PC-9 (cell line): ENCODE measurements around the gene ENPP6. TPM values are rescaled to one million over a fixed set of nuclear protein-coding genes. Genes with fewer than 3 reads are reported as not detected.

Experiments used
- BruUV-seq: library from RNA; stranded (reverse); fragments of 400-500 nt; replicated peaks from 2 replicates; lab custom pipeline; 2021; lab: Mats Ljungman, UMichigan
- CTCF ChIA-PET: fragments of 300-600 bp; sonication (Branson Sonifier 250); formaldehyde crosslinking; loops from one replicate; lab custom pipeline; 2022; ENCODE audit warnings: antibody characterized with exemption; lab: Charles Lee
- POLR2A ChIA-PET: fragments of 300-600 bp; sonication (Branson Sonifier 250); formaldehyde crosslinking; loops from one replicate; lab custom pipeline; 2022; ENCODE audit warnings: antibody characterized with exemption; ENCODE audit not compliant: unreplicated experiment; lab: Charles Lee
- DNase-seq, 2 experiments: peaks; one replicate each; pipeline versions ENCODE4 v3.0.0 to v3.0.0-alpha.2; 2015 to 2022; ENCODE audit warnings: mixed read lengths in 1 of 2
- H2AFZ ChIP-seq: fragments of 200-600 bp; sonication (generic); 2 replicates; pipeline ENCODE4 v1.8.1; 2017; ENCODE audit warnings: antibody characterized with exemption
- H3F3A ChIP-seq: fragments of 200-600 bp; sonication (generic); 2 replicates; pipeline ENCODE4 v1.8.1; 2017; ENCODE audit warnings: antibody characterized with exemption, mild to moderate bottlenecking, low read depth; ENCODE audit not compliant: insufficient read depth
- H3K27ac ChIP-seq: fragments of 200-600 bp; sonication (generic); 2 replicates; pipeline ENCODE4 v1.6.1; 2016; ENCODE audit warnings: mixed run types
- H3K27me3 ChIP-seq: fragments of 200-600 bp; sonication (generic); 2 replicates; pipeline ENCODE4 v1.6.1; 2016; ENCODE audit warnings: low read depth, mixed run types; ENCODE audit not compliant: insufficient read depth
- H3K36me3 ChIP-seq: fragments of 200-600 bp; sonication (generic); 2 replicates; pipeline ENCODE4 v1.6.1; 2016; ENCODE audit warnings: low read depth, mixed run types
- H3K4me1 ChIP-seq: fragments of 200-600 bp; sonication (generic); replicated peaks from 2 replicates; pipeline ENCODE4 v1.6.1; 2016; ENCODE audit warnings: mixed run types; ENCODE audit not compliant: insufficient read depth
- H3K4me2 ChIP-seq: fragments of 200-600 bp; sonication (generic); 2 replicates; pipeline ENCODE4 v1.6.1; 2017; ENCODE audit warnings: mixed run types
- H3K4me3 ChIP-seq: fragments of 200-600 bp; sonication (generic); 2 replicates; pipeline ENCODE4 v1.6.1; 2016; ENCODE audit warnings: mixed run types
- H3K79me2 ChIP-seq: fragments of 200-600 bp; sonication (generic); 2 replicates; pipeline ENCODE4 v1.6.1; 2017; ENCODE audit warnings: low read depth, mixed run types
- H3K9me2 ChIP-seq: fragments of 200-600 bp; sonication (generic); 2 replicates; pipeline ENCODE4 v1.8.1; 2017; ENCODE audit warnings: mild to moderate bottlenecking; ENCODE audit not compliant: insufficient read depth
- H3K9me3 ChIP-seq: fragments of 200-600 bp; sonication (generic); 2 replicates; pipeline ENCODE4 v1.8.1; 2016; ENCODE audit warnings: low read depth; ENCODE audit not compliant: insufficient read depth
- H4K20me1 ChIP-seq: fragments of 200-600 bp; sonication (generic); 2 replicates; pipeline ENCODE4 v1.8.1; 2017; ENCODE audit not compliant: insufficient read depth
- CTCF ChIP-seq: fragments of 200-600 bp; sonication (generic); conservative IDR thresholded peaks from 2 replicates; pipeline ENCODE4 v1.6.1; 2017; ENCODE audit warnings: mixed run types, antibody characterized with exemption, mild to moderate bottlenecking, moderate library complexity
- EZH2 ChIP-seq: fragments of 200-600 bp; sonication (generic); IDR thresholded peaks from 2 replicates; pipeline ENCODE4 v1.8.0; 2017; ENCODE audit warnings: antibody characterized with exemption, low read depth
- intact Hi-C: fragments of 100-400 bp; cut with micrococcal nuclease; formaldehyde crosslinking; loops from one replicate; pipeline ENCODE4 v1.10.0; 2022; ENCODE audit not compliant: unreplicated experiment
- total RNA-seq: library from RNA; stranded (reverse); gene quantifications from 2 replicates; pipeline ENCODE4 v1.2.3, GENCODE V29; 2021

Gene ENPP6
- total RNA-seq, 1 experiment from 2014 or later = not detected

GRCh38 chr4:184165291-184165690 lies 52.4 kb downstream of the ENPP6 start:
- POLR2A ChIA-PET = no interaction called here

GRCh38 chr4:184163813-184164212 lies 53.9 kb downstream of the ENPP6 start:
- no peak overlapping the region for H3K4me3 ChIP-seq
- no peaks in the 10 kb centered on the region for H3K36me3 ChIP-seq
- no peaks in the 10 kb centered on the region for H4K20me1 ChIP-seq
- H3K27ac ChIP-seq = no peak overlapping the region
- peak in 1 of 2 experiments; percentile 27 for DNase-seq
- ChIA-PET CTCF (interaction anchor here (0.6 kb wide), 1 partner anchor 10 kb away, joined by 3 read pairs; no protein-coding TSS in a partner anchor), POLR2A (interaction anchor here (0.7 kb wide), 1 partner anchor 686 kb away, joined by 3 read pairs; no protein-coding TSS in a partner anchor)
- BruUV-seq = no TSS peak
- H3F3A ChIP-seq = no peaks in the 10 kb centered on the region
- no peak for TF ChIP-seq EZH2
- TF ChIP-seq CTCF = peak; percentile 48
- H3K4me1 ChIP-seq = no peaks in the 10 kb centered on the region
- H2AFZ ChIP-seq = no peak overlapping the region
- H3K9me3 ChIP-seq = no peaks in the 10 kb centered on the region
- no peaks in the 10 kb centered on the region for H3K9me2 ChIP-seq
- no peak overlapping the region for H3K4me2 ChIP-seq
- peaks cover 13% of the 10 kb centered on the region; the same call in 1 of the 2 replicates for H3K27me3 ChIP-seq
- H3K79me2 ChIP-seq = no peaks in the 10 kb centered on the region
- intact Hi-C loops = loop anchor here (1.0 to 10.0 kb wide), 3 partner anchors 59 to 324 kb away; no protein-coding TSS in a partner anchor

More at GRCh38 chr4:184165291-184165690, 52.4 kb downstream of the ENPP6 start:
- intact Hi-C loops = loop anchor here (5.0 to 10.0 kb wide), 5 partner anchors 60 to 693 kb away; no protein-coding TSS in a partner anchor
- Histone ChIP-seq H3K9me2 (no peaks in the 10 kb centered on the region), H3K36me3 (no peaks in the 10 kb centered on the region), H3K4me2 (peak overlapping the region; percentile 28; the same call in 1 of the 2 replicates), H3K4me3 (no peak overlapping the region), H3F3A (no peaks in the 10 kb centered on the region), H3K27me3 (peaks cover 9% of the 10 kb centered on the region; the same call in 1 of the 2 replicates), H2AFZ (no peak overlapping the region), H4K20me1 (no peaks in the 10 kb centered on the region), H3K4me1 (no peaks in the 10 kb centered on the region), H3K9me3 (no peaks in the 10 kb centered on the region), H3K27ac (no peak overlapping the region), H3K79me2 (no peaks in the 10 kb centered on the region)
- CTCF ChIA-PET = no interaction called here
- no peak for TF ChIP-seq CTCF
- no peak for TF ChIP-seq EZH2
- DNase-seq = peak; percentile 51 to 63
- no TSS peak for BruUV-seq

GRCh38 chr4:184162596-184162995 lies 55.1 kb downstream of the ENPP6 start:
- no TSS peak for BruUV-seq

More at GRCh38 chr4:184162596-184162995, 55.1 kb downstream of the ENPP6 start:
- no peak overlapping the region for H3K4me3 ChIP-seq
- no peaks in the 10 kb centered on the region for H4K20me1 ChIP-seq
- no peak overlapping the region for H3K27ac ChIP-seq
- H3K9me3 ChIP-seq = no peaks in the 10 kb centered on the region
- no peaks in the 10 kb centered on the region for H3K9me2 ChIP-seq
- no peak for DNase-seq
- no peaks in the 10 kb centered on the region for H3F3A ChIP-seq
- intact Hi-C loops = loop anchor here (10.0 kb wide), 2 partner anchors 58 to 178 kb away; no protein-coding TSS in a partner anchor
- H3K36me3 ChIP-seq = no peaks in the 10 kb centered on the region
- TF ChIP-seq EZH2 (no peak), CTCF (no peak)
- H2AFZ ChIP-seq = no peak overlapping the region
- no peak overlapping the region for H3K4me2 ChIP-seq
- no peaks in the 10 kb centered on the region for H3K79me2 ChIP-seq
- no peaks in the 10 kb centered on the region for H3K4me1 ChIP-seq
- POLR2A ChIA-PET = no interaction called here
- peaks cover 13% of the 10 kb centered on the region; the same call in 1 of the 2 replicates for H3K27me3 ChIP-seq
- CTCF ChIA-PET = no interaction called here
